Prostate gland (tissue), 2 donors: ENCODE measurements around the gene FHOD3.

ENCODE experiments used
- POLR2A ChIP-seq: fragments of 450-650 bp; IDR thresholded peaks from one replicate; pipeline ENCODE4 v1.6.1; 2016; ENCODE audit warnings: antibody characterized with exemption, mild to moderate bottlenecking
- POLR2AphosphoS5 ChIP-seq: sonication (generic); formaldehyde crosslinking; IDR thresholded peaks from one replicate; pipeline ENCODE4 v1.6.1; 2017; ENCODE audit warnings: antibody characterized with exemption
- TF ChIP-seq, protein P1 (sequence below), 4 experiments: fragments of 200-600 bp in 2 of 4; fragments of 450-650 bp in 2 of 4; sonication (generic) in 2 of 4; IDR thresholded peaks; 1 replicate in 3 of 4; 2 replicates in 1 of 4; pipeline ENCODE4 v1.5.1; 2016 to 2019; ENCODE audit warnings: antibody characterized with exemption in 4 of 4, mild to moderate bottlenecking in 2 of 4, moderate library complexity in 2 of 4

DNA sequence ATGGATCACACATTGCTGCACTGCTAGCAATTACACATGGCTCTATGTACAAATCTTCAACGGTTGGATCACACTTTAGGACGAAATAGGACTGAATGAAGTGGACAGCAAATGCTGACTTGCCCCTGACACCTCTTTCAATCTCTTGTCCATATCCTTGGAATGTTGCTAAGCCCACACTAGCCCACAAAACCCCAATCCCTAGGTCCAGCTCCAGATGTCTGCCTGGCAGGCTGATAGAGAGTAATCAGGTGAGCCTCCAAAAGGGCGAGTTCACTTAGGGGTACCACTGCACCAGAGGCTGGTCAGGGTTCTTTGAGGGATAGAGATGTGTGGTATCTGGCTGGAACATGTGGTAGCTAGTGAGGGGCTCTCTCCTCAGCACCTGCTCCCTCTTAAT lies 18.5 kb upstream of the FHOD3 start:
- TF ChIP-seq POLR2A = no peak
- no peak for TF ChIP-seq POLR2AphosphoS5
- TF ChIP-seq, protein P1, sequence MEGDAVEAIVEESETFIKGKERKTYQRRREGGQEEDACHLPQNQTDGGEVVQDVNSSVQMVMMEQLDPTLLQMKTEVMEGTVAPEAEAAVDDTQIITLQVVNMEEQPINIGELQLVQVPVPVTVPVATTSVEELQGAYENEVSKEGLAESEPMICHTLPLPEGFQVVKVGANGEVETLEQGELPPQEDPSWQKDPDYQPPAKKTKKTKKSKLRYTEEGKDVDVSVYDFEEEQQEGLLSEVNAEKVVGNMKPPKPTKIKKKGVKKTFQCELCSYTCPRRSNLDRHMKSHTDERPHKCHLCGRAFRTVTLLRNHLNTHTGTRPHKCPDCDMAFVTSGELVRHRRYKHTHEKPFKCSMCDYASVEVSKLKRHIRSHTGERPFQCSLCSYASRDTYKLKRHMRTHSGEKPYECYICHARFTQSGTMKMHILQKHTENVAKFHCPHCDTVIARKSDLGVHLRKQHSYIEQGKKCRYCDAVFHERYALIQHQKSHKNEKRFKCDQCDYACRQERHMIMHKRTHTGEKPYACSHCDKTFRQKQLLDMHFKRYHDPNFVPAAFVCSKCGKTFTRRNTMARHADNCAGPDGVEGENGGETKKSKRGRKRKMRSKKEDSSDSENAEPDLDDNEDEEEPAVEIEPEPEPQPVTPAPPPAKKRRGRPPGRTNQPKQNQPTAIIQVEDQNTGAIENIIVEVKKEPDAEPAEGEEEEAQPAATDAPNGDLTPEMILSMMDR (IDR thresholded peaks at IDR 0.05) = no peak
